Eye (tissue), 1 donor: ENCODE measurements around the gene SLC8A1.

Source experiments
- DNase-seq: peaks from one replicate; pipeline ENCODE4 v3.0.0-alpha.2; 2015

SLC8A1 gene

DNA sequence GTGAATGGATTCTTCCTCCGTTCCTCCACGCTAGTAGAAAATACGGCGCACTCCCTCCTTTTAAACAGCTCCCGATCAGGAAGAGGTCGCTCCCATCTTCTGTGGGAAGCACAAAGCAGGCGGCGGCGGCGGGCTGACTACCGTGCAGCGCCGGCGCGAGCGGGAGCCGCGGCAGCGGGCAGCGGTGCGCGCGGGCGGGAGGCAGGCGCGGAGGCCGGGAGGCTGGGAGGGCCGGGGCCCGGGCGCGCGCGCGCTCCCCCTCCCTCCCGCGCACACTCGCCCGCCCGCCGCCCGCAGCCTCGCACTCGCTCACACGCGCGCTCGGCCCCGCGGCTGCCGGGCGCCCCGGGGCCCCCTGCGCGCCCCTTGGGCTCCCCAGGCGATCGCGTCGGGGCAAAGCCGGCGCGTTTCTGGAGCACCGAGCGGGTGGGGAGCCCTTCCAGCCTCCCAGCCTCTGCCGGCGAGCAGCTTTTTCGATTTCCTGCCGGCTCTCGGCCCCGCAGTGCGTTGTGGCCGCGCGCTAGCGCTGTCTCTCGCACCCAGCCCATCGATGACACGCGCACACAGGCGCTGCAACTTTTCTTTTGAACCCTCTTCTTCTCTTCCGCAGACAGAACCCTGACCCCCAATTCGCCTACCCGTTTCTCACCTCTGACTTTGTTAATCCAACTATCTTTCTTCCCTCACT is at the start of gene SLC8A1:
SLC8A1 (minus strand) TSS at position 173 of the 688 bp plus-strand sequence.
- DNase-seq, result peak; percentile 75

DNA sequence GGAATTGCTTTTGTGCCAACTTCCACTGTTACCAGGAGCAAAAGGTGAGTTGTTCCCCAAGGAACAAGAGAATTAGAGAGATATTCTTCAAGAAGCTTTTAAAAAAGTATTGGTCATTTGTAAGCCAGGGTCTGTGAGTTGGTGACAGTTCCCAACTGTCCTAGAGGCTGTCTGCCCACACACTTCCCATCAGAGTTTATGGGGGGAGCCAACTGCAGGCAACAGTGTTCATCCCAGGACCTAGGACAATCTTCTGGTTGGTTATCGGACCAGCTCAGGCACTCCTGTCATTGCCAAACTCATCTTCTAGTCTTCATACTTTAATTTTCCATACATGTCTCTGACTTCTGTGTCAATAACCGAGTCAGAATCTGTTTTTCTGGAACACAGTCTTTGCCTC is 47.5 kb upstream of the SLC8A1 start:
- DNase-seq, result no peak

DNA sequence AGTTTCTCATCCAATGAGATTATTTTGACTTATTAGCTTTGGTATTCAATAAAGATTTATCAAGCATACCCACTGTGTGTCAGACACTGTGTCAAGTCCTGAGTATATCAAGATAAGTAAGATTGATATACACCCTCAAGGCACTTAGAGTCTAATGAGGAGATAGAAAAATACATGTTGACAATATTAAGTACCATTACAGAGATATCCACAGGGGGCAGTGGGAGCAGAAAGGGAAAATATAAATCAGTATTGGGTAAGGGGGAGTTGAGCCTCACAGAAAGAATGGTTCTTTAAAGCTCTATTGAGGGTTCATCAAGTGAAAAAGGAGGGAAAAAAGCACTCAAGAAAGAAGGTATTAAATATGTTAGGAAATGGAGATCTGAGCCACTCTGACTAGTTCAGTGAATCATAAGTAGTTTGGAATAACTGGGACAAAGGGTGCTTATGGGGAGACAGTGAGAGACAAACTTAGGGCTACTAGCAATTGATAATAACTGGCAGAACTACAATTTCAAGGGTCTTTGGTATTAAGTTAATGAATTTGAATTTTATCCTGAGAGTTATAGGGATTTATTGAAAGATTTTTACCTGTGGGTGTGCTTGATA is 45.5 kb upstream of the SLC8A1 start:
- no peak for DNase-seq

DNA sequence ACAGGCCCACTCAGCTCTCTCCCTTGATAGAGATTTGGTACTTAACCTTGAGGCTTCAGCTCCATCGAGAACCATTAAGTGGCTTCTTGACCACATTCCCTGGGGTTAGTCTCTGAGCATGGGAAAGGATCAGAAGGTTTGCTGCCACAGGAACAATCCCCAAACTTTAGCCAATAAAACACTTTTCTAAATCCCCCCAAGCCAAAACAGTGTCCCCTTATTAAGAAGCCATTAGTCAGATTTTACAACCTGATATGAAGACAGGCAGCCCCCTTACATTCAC is 37.7 kb upstream of the SLC8A1 start:
- no peak for DNase-seq

DNA sequence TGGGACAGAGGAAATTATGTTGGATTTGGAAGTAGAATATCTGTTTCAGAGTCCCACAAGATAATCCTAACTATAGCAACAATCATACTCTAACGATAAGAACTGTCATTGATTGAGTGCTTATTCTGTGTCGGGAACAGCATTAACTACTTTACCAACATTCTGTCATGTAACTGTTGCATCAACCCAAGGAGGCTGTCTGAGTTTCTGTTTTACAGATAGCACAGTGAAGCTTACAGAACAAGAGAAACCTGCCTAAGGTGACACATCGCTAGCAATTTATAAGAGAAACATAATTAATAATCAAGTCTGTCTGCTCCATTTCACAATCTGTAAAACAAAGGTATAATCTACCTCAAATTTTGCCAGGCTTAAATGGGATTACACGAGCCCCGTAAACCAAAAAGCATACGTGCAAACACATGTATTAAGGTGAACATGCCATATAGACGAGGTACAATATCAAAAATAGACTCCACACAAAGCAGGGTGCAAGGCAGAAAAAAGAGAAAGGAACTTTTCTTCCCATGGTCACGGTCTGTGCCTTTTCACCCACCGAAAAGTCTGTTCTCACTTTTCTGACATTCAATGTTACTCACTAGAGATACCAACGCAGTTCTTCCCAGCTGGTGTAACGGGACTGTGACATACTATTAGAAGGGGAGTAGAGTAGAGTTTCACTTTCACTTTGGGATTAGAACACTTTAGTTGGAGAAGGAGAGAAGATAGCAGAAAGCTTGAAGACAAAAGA is 37.2 kb upstream of the SLC8A1 start:
- no peak for DNase-seq

DNA sequence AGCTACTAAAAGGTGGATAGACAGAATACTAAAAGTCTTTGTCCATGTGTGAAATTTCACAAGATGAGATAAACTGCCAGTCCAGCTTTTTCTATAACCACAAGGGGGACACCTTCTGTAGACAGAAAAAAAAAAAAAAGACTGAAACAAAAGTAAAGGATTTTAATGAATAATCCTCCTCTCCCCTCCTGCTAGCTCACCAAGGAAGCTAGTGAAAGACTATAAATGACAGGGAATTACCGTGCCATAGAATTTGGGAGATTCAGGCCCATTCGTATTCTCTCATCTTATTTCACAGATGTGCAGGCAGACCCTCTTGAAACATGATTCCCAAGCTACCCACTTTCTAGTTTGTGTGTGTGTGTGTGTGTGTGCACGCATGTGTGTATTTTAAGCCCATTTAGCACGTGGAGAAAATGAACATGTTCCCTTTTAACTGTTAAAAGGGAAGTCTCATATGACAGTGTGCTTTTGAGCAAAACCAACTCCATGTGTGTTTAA is 36.3 kb upstream of the SLC8A1 start:
- DNase-seq, result peak; percentile 50

DNA sequence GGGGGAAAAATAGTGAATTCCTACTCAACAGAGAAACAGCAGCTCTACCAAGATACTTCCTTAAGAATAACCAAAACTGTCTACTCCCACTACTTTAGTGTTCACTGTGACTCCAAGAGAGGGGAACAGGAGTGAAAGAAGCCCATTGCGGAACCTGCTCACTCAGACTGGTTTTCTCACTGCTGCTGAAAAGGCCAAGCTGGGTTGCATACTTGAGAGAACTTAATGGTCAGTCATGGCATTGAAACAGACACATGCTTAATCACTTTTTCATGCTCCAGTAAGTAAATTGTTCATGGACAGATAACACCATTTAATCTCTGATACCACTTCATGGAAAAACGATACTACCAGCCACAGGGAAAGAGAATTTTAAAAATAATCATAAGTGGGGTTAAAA is 35.7 kb upstream of the SLC8A1 start:
- DNase-seq, result peak; percentile 67

DNA sequence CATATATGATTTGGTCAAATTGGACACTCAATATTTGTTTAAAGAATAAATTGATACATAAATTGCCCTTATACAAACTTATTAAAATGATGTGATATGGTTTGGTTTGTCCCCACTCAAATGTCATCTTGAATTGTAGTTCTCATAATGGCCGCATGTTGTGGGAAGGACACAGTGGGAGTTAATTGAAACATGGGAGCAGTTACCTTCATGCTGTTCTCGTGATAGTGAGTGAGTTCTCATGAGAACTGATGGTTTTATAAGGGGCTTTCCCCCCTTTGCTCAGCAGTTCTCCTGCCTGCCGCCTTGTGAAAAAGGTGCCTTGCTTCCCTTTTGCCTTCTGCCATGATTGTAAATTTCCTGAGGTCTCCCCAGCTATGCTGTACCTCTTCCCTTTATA is 34.0 kb upstream of the SLC8A1 start:
- no peak for DNase-seq

DNA sequence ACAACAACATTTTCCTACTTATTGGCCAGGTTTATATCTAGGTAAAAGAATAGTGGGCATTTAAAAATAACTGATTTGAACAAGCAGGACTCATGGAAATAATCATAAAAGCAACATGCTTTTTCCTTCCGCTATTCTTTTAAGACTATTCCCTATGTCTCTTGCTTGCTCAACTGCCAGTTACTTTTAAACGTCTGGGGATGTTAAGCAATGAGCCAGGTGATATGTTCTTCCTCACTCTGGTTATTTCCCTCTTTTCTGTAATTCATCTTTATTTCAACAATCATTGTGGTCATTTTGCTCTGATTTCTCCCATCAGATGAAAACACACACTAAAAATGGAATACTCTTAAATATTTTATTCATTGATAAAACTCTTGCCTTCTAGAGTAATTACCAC is 33.4 kb upstream of the SLC8A1 start:
- no peak for DNase-seq

DNA sequence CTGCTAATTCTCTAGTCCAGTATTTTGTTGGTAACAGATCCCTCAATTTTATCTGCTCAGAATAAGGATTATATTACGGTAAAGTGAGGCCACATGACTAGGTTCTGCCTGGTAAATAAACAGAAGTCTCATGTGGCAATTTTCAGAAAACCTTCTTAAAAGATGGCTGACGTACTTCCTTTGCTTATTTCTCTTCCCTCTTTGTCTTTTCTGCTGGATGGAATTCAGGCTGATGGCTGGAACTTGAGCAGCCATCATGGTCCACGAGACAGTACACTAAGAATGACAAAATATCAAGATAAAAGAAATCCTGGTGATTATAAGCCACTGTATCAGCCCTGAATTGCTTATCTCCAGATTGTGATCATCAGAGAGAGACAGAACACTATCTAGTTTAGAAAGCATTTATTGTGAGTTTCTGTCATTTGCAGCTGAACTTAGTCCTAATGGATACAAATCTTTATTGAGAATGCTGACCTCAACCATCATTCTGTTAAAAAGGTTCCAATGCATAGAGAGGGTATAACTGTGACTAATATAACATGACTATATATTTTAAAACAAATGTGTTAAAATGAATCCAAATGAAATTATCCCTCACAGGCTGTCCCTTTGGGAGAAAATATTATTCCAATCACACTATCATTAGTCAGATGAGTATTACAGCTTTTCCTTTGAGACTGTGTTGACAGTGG is 31.8 kb upstream of the SLC8A1 start:
- DNase-seq, result no peak

DNA sequence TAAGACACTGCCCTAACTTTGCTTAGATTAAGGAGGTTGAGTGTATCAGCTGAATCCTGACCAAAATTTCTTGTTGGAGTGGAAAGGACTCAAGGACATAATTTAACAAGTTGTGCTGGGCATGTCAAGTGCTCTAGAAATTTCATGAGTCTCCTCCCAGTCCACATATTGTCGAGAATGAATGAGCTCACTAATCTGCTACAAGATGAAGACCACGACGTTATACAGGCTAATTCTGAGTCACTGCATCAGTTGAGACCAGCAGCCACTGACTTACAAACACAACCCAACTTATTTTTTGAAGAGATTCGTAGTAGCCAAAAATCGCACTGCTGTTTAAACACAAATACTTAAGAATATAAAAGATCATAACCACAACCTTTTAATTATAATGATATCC is 28.7 kb upstream of the SLC8A1 start:
- DNase-seq, result no peak

DNA sequence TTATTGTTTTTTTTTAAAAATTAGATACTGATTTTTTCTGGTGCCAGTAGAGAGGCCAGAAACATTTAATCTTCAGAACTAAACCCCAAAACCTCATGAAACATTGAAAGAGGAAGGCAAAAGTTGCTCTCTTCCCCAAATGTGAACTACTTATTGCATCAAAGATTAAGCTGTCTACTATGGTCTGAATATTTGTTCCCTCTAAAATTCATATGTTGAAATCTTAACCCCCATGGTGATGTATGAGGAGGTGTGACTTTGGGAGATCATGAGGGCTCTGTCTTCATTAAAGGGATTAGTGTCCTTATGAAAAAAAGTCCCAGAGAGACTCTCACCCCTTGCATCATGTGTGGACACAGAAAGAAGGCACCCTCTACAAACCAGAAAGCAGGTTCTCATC is 28.2 kb upstream of the SLC8A1 start:
- no peak for DNase-seq

DNA sequence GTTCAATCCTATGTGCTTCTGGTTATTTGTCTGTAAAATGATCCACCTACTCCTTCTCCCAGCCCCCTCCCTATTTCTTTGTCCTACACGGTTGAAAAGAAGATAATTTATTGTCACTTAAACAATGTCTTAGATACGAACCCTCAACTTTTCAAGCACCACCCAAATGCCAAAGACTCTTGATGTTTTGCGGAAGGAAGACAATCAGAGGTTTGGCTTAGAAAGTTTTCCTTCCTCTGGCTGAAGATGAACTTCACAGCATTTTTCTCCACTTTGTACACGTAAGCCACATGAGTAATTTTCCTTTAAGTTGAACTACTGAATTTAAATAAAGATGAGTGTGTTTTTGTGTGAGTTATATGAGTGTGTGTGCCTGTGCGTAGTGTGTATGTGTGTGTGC is 25.5 kb upstream of the SLC8A1 start:
- DNase-seq, result no peak

DNA sequence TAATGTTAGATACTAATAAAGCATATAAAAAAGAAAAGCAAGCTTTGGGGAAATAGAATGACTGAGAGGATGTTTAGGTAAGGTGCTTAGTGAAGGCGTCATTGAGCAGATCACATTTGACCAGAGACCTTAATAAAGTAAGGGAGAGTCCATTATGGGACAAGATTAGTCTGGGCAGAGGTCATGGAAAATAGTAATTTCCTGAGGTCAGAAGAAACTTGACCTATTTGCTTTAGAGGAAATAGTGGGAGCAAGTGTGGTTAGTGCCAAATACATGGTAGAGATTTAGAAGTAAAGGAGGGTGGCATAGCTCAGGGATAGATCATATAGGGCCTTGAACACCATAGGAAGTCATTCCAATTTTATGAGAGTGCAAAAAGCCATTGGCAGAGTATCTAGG is 24.5 kb upstream of the SLC8A1 start:
- no peak for DNase-seq

DNA sequence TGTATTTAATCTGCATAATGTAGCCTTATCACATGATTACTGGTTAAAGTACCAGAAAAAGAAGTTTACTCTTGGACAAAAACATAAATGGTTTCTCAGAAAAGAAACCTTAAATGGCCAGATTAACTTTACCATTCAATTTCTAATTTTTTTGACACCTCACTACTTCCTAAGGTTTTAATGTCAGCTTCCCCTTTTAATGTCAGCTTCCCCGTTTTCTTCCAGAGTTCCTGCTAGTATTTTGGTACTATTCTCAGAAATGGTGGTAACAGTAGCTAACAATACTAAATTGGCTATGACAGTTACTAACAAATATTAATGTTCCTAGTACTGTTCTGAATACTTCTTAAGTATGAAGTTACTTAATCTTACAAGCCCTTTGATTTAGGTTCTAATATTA is 22.4 kb upstream of the SLC8A1 start:
- DNase-seq, result no peak

DNA sequence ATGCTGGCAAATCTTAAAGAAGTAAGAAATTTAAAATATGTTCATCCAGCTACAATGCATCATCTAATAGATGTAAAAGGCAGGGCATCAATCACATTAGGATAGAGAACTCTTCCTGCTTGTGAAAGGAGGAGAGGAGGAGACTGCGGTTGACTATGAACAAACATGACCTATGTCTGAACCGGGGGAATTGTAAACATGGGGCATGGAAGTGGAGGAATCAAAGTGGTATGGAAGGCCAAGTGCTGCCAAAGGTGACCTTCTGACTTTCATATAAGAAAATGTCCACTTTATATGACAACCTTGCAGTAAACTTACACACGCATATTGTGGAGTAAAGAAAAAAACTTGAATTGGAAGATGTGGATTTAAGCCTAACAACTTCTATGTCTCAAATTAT is 20.0 kb upstream of the SLC8A1 start:
- no peak for DNase-seq

DNA sequence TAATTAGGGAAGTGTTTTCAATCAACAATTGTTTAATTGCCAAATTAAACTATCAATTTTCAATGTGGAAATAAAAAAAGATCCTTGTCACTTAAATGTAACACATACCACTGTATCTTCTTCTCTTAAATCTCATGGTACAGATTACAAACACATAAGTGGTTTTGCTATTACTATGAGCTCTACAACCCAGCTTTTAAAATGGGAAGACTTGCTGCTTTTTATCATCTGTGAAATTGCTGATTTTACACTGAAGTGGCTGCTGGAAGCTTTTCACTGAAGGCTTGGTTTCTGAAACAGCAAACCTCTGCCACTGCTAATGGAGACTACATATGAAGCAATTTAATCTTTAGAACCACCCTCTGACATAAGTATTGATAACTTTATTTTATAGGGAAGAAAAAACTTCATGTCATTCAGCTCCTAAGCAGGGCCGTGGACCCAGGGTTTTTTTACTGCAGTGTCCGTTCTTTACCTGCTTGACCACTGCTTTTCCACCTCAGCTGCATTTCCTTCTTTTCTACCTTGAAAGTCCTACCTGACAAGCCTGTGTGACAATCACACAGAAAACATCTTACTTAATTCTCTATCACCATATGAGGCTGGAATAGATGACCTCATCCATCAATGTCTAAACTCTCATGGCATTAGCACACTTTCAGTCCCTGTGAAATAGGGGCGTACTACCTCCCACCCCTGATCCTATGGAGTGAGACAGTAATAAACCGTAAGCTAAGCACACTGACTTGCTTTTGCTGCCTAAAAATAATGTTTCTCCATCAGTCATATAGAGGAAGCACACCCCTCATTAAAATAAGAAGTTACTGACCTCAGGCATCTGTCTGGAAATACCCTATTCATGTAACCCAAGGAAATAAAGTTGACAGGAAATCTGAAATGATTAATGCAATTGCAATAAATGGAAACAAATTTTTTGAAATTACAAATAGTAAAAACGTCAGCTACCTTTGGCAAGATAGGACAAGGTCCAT is 19.2 kb upstream of the SLC8A1 start:
- DNase-seq, result no peak

DNA sequence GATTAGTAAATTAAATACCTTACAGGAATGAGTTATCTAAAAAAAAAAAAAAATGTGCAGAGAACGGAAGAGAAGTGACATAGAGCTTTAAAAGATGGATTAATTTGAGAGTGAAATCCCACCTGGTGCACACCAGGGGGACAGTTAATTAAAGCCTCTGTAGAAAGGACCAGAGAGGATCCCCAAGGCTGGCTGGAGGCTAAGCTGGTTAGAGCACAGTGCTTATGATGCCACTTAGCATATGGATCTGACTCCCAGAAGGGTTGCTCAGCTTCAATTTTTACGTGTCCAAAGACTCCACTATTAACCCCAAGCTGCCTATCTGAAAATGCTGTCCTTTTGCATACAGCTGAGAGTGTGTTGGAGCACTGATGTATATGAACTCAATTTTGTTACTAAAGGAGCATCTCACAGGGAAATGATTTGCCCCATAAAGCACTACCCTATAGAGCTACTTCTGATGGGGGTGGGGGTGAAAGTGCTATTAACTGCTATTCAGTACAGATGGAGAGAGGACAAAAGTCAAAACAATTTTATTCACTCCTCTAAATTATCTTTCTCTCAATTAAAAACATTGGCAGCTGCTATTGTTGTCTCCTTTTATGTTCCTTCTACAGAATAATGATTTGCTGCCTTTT is 15.2 kb upstream of the SLC8A1 start:
- DNase-seq, result peak; percentile 75

DNA sequence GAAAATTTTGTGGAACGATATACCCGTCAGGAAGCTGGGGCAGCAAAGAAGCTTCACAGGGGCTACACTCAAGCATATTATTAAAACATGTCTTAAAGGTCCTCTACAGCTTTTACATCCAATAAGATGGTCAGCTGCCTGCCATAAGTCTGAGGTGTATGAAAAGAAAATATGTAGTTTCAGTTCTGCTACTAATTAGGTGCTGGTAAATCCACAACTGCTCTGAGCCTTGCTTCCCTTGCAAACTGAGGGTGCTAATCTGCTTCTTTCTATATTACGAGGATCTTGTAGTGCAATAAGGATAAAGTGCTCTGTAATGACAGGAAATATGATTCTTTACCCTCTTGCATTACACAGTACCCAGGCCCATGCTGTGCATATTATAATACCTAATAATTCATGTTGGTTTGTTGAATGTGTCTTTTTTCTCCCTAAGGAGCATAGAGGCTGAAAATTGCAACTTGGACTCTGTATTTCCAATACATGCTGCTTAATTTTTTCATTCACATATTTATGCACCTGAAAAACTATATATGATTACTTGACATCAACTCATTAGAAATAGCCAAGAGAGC is 14.5 kb upstream of the SLC8A1 start:
- DNase-seq, result no peak

DNA sequence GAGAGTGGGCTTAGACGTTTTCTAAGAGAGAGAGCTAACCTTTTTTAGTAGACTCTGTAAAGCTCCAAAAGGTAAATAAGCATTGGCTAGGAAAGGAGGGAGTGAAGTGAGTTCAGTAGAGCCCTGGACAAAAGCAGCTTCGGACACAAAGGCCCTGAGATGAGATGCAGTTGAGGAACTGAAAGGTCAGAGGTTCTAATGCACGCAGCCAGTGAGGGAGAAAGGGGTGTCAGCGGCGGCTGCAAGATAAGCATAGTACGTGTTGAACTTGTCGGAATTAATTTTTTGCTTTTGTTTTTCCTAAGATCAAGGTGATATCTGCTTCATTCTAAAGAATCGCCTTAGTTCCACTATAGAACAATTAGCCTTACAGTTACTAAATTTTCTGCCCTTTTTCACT is 11.2 kb upstream of the SLC8A1 start:
- DNase-seq, result no peak

DNA sequence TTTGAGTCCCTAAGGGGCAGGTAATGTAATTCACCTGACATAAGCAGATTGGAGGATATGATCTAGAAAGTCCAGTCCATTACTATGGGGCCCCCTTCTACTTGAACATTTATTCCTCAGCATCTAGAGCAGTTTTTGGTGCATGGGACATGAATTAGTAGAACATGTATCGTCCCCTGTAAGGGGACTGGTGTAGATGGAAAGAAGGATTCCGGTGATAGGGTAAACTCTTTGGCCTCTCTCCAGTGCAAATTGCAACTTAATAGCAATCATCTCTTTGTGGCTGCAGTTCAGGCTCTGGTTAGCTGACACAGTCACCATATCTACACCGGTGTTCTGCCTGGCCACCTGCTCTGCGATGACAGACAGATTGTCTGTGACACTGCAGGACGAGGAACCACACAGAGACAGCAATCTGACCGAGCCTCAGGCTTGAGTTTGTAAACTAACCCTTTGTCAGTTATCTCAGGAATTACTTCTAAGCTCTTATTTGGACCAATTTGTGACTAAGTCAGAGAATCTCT is 6.4 kb upstream of the SLC8A1 start:
- no peak for DNase-seq
